ENCODE measurements around the gene PLEKHD1. TPM values are rescaled to one million over a fixed set of nuclear protein-coding genes. Genes with fewer than 3 reads are reported as not detected.

Gene PLEKHD1
- polyA plus RNA-seq, 1 experiment = not detected

DNA sequence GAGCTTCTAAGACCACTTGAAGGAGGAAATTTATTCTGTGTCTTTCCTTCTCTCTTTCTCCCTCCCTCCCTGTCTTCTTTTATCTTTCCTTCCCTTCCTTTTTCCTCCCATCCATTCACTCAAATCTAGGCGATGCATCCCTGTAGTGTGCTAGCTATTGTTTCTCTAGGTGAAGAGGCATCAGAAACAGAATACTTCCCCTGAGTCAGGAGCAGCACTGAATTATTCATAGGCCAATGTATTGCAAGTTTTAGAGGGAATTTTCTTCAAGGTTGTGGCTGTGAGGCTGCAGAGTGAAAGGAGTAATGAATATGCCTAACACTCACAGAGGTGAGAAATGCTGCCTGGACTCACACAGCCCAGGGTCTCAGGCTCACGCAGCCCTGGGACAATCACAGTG, 67.0 kb downstream of the PLEKHD1 start:
- no peak overlapping the region for H3K27ac ChIP-seq (ENCODE audit: low read depth, low read length)
- H3K9me3 ChIP-seq (ENCODE audit: control insufficient read depth, insufficient read depth, low read length) = no peaks in the 10 kb centered on the region; the same call in 1 of the 2 replicates
- POLR2A ChIA-PET = no interaction called here
- CTCF ChIA-PET = no interaction called here
- H3K27me3 ChIP-seq (ENCODE audit: control insufficient read depth, insufficient read depth, low read length) = peaks cover 18% of the 10 kb centered on the region
- no peak overlapping the region for H3K4me3 ChIP-seq (ENCODE audit: low read depth, low read length)
- no peak for TF ChIP-seq CTCF (IDR thresholded peaks at IDR 0.05; ENCODE audit: low read depth, low read length)
- DNase-seq (ENCODE audit: low read depth, low spot score) = no peak

DNA sequence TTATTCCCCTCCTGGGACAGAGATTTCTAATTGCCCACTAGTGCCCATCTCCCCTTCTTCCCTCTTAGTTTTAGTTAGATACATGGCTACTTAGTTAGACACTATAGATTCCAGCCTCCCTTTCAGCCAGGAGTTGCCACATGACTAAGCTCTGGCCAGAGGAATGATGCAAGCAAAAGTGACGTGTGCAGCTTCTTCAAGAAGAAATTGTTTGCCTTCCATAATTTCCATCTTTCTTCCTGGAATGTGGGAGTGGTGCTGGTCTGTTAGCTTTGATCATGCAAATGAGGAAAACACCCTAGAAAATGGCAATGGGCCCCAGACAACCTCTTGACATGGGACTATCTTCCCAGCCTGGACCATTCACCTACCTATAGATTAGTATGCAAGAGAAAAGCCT, 68.7 kb downstream of the PLEKHD1 start:
- ChIA-PET CTCF (no interaction called here), POLR2A (interaction anchor here (0.7 kb wide), 1 partner anchor 19 kb away, joined by 3 read pairs; no protein-coding TSS in a partner anchor)
- Histone ChIP-seq H3K27ac (ENCODE audit: low read depth, low read length) (no peak overlapping the region), H3K27me3 (ENCODE audit: control insufficient read depth, insufficient read depth, low read length) (peaks cover 18% of the 10 kb centered on the region), H3K9me3 (ENCODE audit: control insufficient read depth, insufficient read depth, low read length) (no peaks in the 10 kb centered on the region), H3K4me3 (ENCODE audit: low read depth, low read length) (no peak overlapping the region)
- peak; percentile 16 for DNase-seq (ENCODE audit: low read depth, low spot score)
- no peak for TF ChIP-seq CTCF (IDR thresholded peaks at IDR 0.05; ENCODE audit: low read depth, low read length)

- no peak for TF ChIP-seq CTCF (IDR thresholded peaks at IDR 0.05; ENCODE audit: low read depth, low read length)
- Histone ChIP-seq H3K27me3 (ENCODE audit: control insufficient read depth, insufficient read depth, low read length) (peaks cover 11% of the 10 kb centered on the region), H3K4me3 (ENCODE audit: low read depth, low read length) (no peak overlapping the region), H3K9me3 (ENCODE audit: control insufficient read depth, insufficient read depth, low read length) (no peaks in the 10 kb centered on the region), H3K27ac (ENCODE audit: low read depth, low read length) (no peak overlapping the region)
- DNase-seq (ENCODE audit: low read depth, low spot score) = no peak
- ChIA-PET POLR2A (no interaction called here), CTCF (no interaction called here)
These were observed 70.0 kb downstream of the PLEKHD1 start for GRCh38 chr14:69554500-69554899.

DNA sequence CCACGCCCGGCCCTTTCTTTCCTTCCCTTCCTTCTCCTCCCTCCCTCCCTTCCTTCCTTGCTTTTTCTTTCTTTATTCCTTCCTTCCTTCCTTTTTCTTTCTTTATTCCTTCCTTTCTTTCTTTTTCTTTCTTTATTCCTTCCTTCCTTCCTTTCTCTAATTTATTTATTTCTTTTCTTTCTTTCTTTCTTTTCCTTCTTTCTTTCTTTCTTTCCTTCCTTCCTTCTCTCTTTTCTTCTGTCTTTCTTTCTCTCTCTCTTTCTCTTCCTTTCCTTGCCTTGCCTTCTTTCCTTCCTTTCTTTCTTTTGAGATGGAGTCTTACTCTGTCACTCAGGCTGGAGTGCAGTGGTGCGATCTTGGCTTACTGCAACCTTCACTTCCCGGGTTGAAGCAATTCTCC, 74.2 kb downstream of the PLEKHD1 start:
- Histone ChIP-seq H3K9me3 (ENCODE audit: control insufficient read depth, insufficient read depth, low read length) (no peaks in the 10 kb centered on the region), H3K4me3 (ENCODE audit: low read depth, low read length) (no peak overlapping the region), H3K27me3 (ENCODE audit: control insufficient read depth, insufficient read depth, low read length) (peaks cover 40% of the 10 kb centered on the region), H3K27ac (ENCODE audit: low read depth, low read length) (no peak overlapping the region)
- no peak for DNase-seq (ENCODE audit: low read depth, low spot score)
- ChIA-PET CTCF (interaction anchor here (1.1 to 2.8 kb wide), 2 partner anchors 11 to 26 kb away, joined by 4 to 16 read pairs; no protein-coding TSS in a partner anchor), POLR2A (no interaction called here)
- TF ChIP-seq CTCF (IDR thresholded peaks at IDR 0.05; ENCODE audit: low read depth, low read length) = no peak

GRCh38 chr14:69559581-69560011, 75.1 kb downstream of the PLEKHD1 start:
- Histone ChIP-seq H3K4me3 (ENCODE audit: low read depth, low read length) (no peak overlapping the region), H3K27me3 (ENCODE audit: control insufficient read depth, insufficient read depth, low read length) (peaks cover 43% of the 10 kb centered on the region), H3K27ac (ENCODE audit: low read depth, low read length) (no peak overlapping the region), H3K9me3 (ENCODE audit: control insufficient read depth, insufficient read depth, low read length) (no peaks in the 10 kb centered on the region)
- TF ChIP-seq CTCF (IDR thresholded peaks at IDR 0.05; ENCODE audit: low read depth, low read length) = no peak
- ChIA-PET CTCF (interaction anchor here (1.1 to 2.8 kb wide), 3 partner anchors 12 to 25 kb away, joined by 4 to 18 read pairs (median 16); no protein-coding TSS in a partner anchor), POLR2A (no interaction called here)
- DNase-seq (ENCODE audit: low read depth, low spot score) = no peak

Data from AG04450 (cell line).